SK-N-SH (cell line): ENCODE data around the gene KCNA5.

ENCODE experiments used
- CTCF ChIP-seq: fragments of 200-600 bp; sonication (generic); IDR thresholded peaks from 2 replicates; pipeline ENCODE4 v1.6.1; 2017; ENCODE audit warnings: antibody characterized with exemption, mild to moderate bottlenecking, moderate library complexity
- EZH2phosphoT487 ChIP-seq: fragments of 200-600 bp; sonication (generic); IDR thresholded peaks from 2 replicates; pipeline ENCODE4 v1.6.1; 2017; ENCODE audit warnings: low read depth, mixed run types, mild to moderate bottlenecking, antibody characterized with exemption, moderate library complexity, borderline replicate concordance
- MXI1 ChIP-seq: IDR thresholded peaks from 2 replicates; pipeline ENCODE4 v1.6.1; 2012; ENCODE audit warnings: mild to moderate bottlenecking, low read depth, low read length, improper control_type of control experiment
- PBX3 ChIP-seq: IDR thresholded peaks from 2 replicates; pipeline ENCODE4; 2012
- POLR2AphosphoS5 ChIP-seq: IDR thresholded peaks from 2 replicates; pipeline ENCODE4 v1.6.1; 2012; ENCODE audit warnings: low read depth, low read length
- RXRA ChIP-seq: IDR thresholded peaks from 2 replicates; pipeline ENCODE4 v1.4.0; 2012; ENCODE audit warnings: low read depth, mild to moderate bottlenecking, borderline replicate concordance
- TAF1 ChIP-seq: IDR thresholded peaks from 2 replicates; pipeline ENCODE4 v1.6.1; 2012; ENCODE audit warnings: low read depth, mild to moderate bottlenecking, low read length, moderate library complexity, borderline replicate concordance
- USF2 ChIP-seq: fragments of 150-350 bp; IDR thresholded peaks from 2 replicates; pipeline ENCODE4 v1.6.1; 2017; ENCODE audit warnings: antibody characterized with exemption, low read length, low read depth, borderline replicate concordance

- TF ChIP-seq TAF1 (no peak), CTCF (no peak), RXRA (no peak), PBX3 (no peak), POLR2AphosphoS5 (no peak), USF2 (no peak), MXI1 (no peak), EZH2phosphoT487 (no peak)
Observed at GRCh38 chr12:5038781-5039311, 4.8 kb upstream of the KCNA5 start.
